ENCODE results near the gene RNF208. TPM values are rescaled to one million over a fixed set of nuclear protein-coding genes. Genes with fewer than 3 reads are reported as not detected.

Gene RNF208
- total and polyA plus RNA-seq, 2 donors (not counting 1 experiment from before 2014, with no cell fraction given): 1.1 to 1.4 TPM

DNA sequence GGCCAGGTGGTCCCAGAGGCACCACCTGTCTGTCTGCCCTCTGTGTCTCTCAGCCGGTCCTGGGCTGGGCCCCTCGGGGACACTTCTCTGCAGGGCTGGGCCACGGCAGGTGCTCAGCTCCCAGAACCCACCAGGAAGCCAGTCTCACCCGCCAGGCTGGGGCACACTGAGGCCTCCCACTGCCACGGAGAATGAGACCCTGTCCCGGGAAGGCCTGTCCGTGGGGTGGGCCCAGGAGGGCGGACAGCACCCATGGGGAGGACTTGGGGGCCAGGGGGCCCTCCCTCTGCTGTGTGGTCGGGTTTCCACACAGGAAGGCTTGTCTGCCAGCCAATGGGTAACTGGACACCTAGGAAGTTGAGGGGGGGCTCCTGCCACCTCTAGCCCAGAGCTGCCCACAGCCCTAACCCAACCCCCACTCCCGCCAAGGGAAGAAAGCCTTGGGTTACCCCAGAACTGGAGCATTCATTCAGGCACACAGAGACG lies 14.9 kb upstream of the RNF208 start:
- WGBS (ENCODE audit: insufficient coverage): 19% methylated on average over 9 of the region's 11 CpGs
- intact Hi-C loops (cut with micrococcal nuclease): loop anchor here (1.0 to 2.0 kb wide), 6 partner anchors 14 to 208 kb away; partner anchors contain the start of genes ANAPC2, NPDC1, SSNA1 and TPRN
- H3K9ac ChIP-seq (ENCODE audit: low read length): no peak overlapping the region
- H3K4me1 ChIP-seq (ENCODE audit: control insufficient read depth in 2 of 2, insufficient read depth in 2 of 2, low read length in 2 of 2): peaks cover 39 to 65% of the 10 kb centered on the region in 2 donors
- H3K4me3 Mint-ChIP-seq: peak overlapping the region; percentile 13
- H4K20me1 ChIP-seq (ENCODE audit: control insufficient read depth, insufficient read depth, low read length, poor library complexity, severe bottlenecking): peaks cover 27% of the 10 kb centered on the region
- H3K4me1 Mint-ChIP-seq: peaks cover 39% of the 10 kb centered on the region
- H3K36me3 ChIP-seq (replicated peaks in 1 of 2; ENCODE audit: control extremely low read depth in 1 of 2, control insufficient read depth in 1 of 2, extremely low read depth in 1 of 2, insufficient read depth in 2 of 2, low read length in 1 of 2): peaks cover 0 to 2% of the 10 kb centered on the region in 2 experiments
- TF ChIP-seq, protein P1, sequence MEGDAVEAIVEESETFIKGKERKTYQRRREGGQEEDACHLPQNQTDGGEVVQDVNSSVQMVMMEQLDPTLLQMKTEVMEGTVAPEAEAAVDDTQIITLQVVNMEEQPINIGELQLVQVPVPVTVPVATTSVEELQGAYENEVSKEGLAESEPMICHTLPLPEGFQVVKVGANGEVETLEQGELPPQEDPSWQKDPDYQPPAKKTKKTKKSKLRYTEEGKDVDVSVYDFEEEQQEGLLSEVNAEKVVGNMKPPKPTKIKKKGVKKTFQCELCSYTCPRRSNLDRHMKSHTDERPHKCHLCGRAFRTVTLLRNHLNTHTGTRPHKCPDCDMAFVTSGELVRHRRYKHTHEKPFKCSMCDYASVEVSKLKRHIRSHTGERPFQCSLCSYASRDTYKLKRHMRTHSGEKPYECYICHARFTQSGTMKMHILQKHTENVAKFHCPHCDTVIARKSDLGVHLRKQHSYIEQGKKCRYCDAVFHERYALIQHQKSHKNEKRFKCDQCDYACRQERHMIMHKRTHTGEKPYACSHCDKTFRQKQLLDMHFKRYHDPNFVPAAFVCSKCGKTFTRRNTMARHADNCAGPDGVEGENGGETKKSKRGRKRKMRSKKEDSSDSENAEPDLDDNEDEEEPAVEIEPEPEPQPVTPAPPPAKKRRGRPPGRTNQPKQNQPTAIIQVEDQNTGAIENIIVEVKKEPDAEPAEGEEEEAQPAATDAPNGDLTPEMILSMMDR (IDR thresholded peaks at IDR 0.05): no peak
- TF ChIP-seq EZH2 (IDR thresholded peaks at IDR 0.05; ENCODE audit: borderline replicate concordance, insufficient read depth, low read depth, low read length, poor library complexity, severe bottlenecking): no peak
- no peaks in the 10 kb centered on the region for H3K9me3 Mint-ChIP-seq (ENCODE audit: insufficient read depth)
- no peak for DNase-seq
- H3K27me3 Mint-ChIP-seq: no peaks in the 10 kb centered on the region
- peaks cover 0 to 3% (median 0%) of the 10 kb centered on the region in 3 donors for H3K9me3 ChIP-seq (ENCODE audit: control extremely low read depth in 1 of 3, control insufficient read depth in 2 of 3, insufficient read depth in 1 of 3, low read length in 2 of 3)
- peak overlapping the region; percentile 72 for H3K4me2 ChIP-seq (replicated peaks; ENCODE audit: low read depth, low read length, poor library complexity, severe bottlenecking)
- H3K79me2 ChIP-seq (ENCODE audit: control insufficient read depth, insufficient read depth, low read length): peaks cover 32% of the 10 kb centered on the region
- CTCF ChIA-PET: interaction anchor here (0.6 to 8.9 kb wide), 42 partner anchors 11 to 449 kb away, joined by 3 to 76 read pairs (median 5); partner anchors contain the start of genes ANAPC2, CYSRT1, MAN1B1 and NELFB
- ATAC-seq (ENCODE audit: low read depth): no peak
- peaks cover 0 to 2% (median 0%) of the 10 kb centered on the region in 4 experiments for H3K27me3 ChIP-seq (replicated peaks in 1 of 4; ENCODE audit: control extremely low read depth in 1 of 4, control insufficient read depth in 3 of 4, insufficient read depth in 4 of 4, low read length in 3 of 4)
- peak overlapping the region; percentile 41 for H2AFZ ChIP-seq (ENCODE audit: insufficient read depth, low read depth, low read length, poor library complexity, severe bottlenecking)
- POLR2A ChIA-PET: interaction anchor here (0.5 to 1.6 kb wide), 6 partner anchors 13 to 834 kb away, joined by 3 to 8 read pairs (median 4); partner anchors contain the start of genes ANAPC2, MAN1B1 and SSNA1
- H3K27ac Mint-ChIP-seq: peak overlapping the region; percentile 15
- peak overlapping the region in 1 of 5 experiments; percentile 19 for H3K4me3 ChIP-seq (ENCODE audit: control extremely low read depth in 1 of 5, extremely low read depth in 1 of 5, insufficient read depth in 1 of 5, low read depth in 2 of 5, low read length in 4 of 5)
- no peak overlapping the region for H3K27ac ChIP-seq (ENCODE audit: low read length in 2 of 2)

All from B cell (primary cell).